Testis (tissue), 2 donors: ENCODE data around the gene OSBPL5.

Experiments
- CTCF ChIP-seq, 3 experiments: fragments of 450-650 bp in 2 of 3; fragments of 200-600 bp in 1 of 3; sonication (generic) in 1 of 3; IDR thresholded peaks; one replicate each; pipeline ENCODE4 v1.5.1; 2016 to 2019; ENCODE audit warnings: antibody characterized with exemption in 3 of 3, mild to moderate bottlenecking in 2 of 3, moderate library complexity in 1 of 3
- POLR2A ChIP-seq: fragments of 450-650 bp; IDR thresholded peaks from one replicate; pipeline ENCODE4 v1.6.1; 2017; ENCODE audit warnings: antibody characterized with exemption, mild to moderate bottlenecking, moderate library complexity

- TF ChIP-seq CTCF (IDR thresholded peaks at IDR 0.05): no peak
- TF ChIP-seq POLR2A: no peak
Measured at GRCh38 chr11:3077189-3077836, 87.8 kb downstream of the OSBPL5 start.
